HG03521 (cell line): Measurements from ENCODE around the gene HK1.
A peak's percentile ranks its signal among the peaks of the same experiment; 100 is the strongest.

Experiments
- ATAC-seq: cut with Tn5 transposase; IDR thresholded peaks from one replicate; pipeline ENCODE4 v1.9.1; 2021; ENCODE audit warnings: mild to moderate bottlenecking, moderate library complexity; ENCODE audit not compliant: unreplicated experiment

The HK1 gene

GRCh38 chr10:69398466-69398865 is 120.2 kb downstream of the HK1 start:
- no peak for ATAC-seq

- ATAC-seq = no peak
Observed at GRCh38 chr10:69400936-69401335, 122.6 kb downstream of the HK1 start.

GRCh38 chr10:69401416-69401815 is 123.1 kb downstream of the HK1 start:
- no peak for ATAC-seq

GRCh38 chr10:69402386-69402785 is 124.1 kb downstream of the HK1 start:
- no peak for ATAC-seq

- ATAC-seq = no peak
Observed at GRCh38 chr10:69403066-69403465, 124.8 kb downstream of the HK1 start.

- ATAC-seq = no peak
Observed at GRCh38 chr10:69403519-69403918, 125.2 kb downstream of the HK1 start.

GRCh38 chr10:69404786-69405185 is 126.5 kb downstream of the HK1 start:
- no peak for ATAC-seq

- ATAC-seq = no peak
Observed at GRCh38 chr10:69405221-69405620, 126.9 kb downstream of the HK1 start.

- no peak for ATAC-seq
Observed at GRCh38 chr10:69406302-69406811, 128.1 kb downstream of the HK1 start.

- no peak for ATAC-seq
Observed at GRCh38 chr10:69406816-69407580, 128.7 kb downstream of the HK1 start.

- no peak for ATAC-seq
Observed at GRCh38 chr10:69407621-69408301, 129.5 kb downstream of the HK1 start.

- peak; percentile 74 for ATAC-seq
Observed at GRCh38 chr10:69408318-69409175, 130.3 kb downstream of the HK1 start.

- no peak for ATAC-seq
Observed at GRCh38 chr10:69409176-69409495, 130.8 kb downstream of the HK1 start.

- no peak for ATAC-seq
Observed at GRCh38 chr10:69409968-69410367, 131.7 kb downstream of the HK1 start.

- ATAC-seq = no peak
Observed at GRCh38 chr10:69410487-69410886, 132.2 kb downstream of the HK1 start.

- no peak for ATAC-seq
Observed at GRCh38 chr10:69411476-69411875, 133.2 kb downstream of the HK1 start.

GRCh38 chr10:69412232-69412790 is 134.0 kb downstream of the HK1 start:
- no peak for ATAC-seq

- ATAC-seq = no peak
Observed at GRCh38 chr10:69413221-69413865, 135.0 kb downstream of the HK1 start.

GRCh38 chr10:69414036-69415018 is 136.0 kb downstream of the HK1 start:
- no peak for ATAC-seq
